ENCODE results near the gene PARP14.
"Not testable (repeated sequence)": the region's sequence is repeated elsewhere in the genome, so short reads cannot be mapped to it uniquely, and the experiment has no call there.

PARP14 gene

DNA sequence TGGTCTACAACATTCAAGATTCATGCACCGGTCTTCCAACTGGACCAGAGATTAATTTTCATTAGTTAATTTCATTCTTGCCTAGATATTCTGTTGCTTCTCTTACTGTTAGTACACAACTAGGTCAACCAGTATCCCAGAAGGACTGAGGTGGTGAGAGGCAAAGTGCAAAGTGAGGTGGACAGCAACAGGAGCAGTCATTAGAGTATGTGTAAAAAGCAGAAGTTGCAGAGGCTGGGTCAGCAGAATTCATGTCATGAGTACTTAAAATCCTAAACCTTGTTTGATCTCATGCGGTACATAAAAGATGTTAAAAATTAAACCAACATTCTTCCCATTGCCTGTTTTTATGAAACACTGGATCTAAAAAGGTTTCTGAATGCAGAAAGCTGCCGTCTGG lies 46.7 kb downstream of the PARP14 start:
- DNase-seq = no peak

DNA sequence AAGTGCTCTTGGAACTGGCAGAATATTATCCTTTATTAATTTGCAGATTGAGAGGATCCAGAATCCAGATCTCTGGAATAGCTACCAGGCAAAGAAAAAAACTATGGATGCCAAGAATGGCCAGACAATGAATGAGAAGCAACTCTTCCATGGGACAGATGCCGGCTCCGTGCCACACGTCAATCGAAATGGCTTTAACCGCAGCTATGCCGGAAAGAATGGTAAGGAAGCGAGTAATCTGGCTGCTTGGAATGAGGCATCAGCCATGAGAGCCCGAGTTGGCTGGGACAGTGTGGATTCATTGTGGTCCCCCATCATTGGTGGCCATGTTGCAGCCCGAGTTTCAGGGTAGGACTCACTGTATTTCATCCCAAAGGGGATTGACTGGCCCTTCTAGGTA lies 47.1 kb downstream of the PARP14 start:
- DNase-seq = no peak

- no peak for DNase-seq
Measured at GRCh38 chr3:122728186-122728585, 47.5 kb downstream of the PARP14 start.

- no peak for DNase-seq
Measured at GRCh38 chr3:122728756-122729514, 48.3 kb downstream of the PARP14 start.

DNA sequence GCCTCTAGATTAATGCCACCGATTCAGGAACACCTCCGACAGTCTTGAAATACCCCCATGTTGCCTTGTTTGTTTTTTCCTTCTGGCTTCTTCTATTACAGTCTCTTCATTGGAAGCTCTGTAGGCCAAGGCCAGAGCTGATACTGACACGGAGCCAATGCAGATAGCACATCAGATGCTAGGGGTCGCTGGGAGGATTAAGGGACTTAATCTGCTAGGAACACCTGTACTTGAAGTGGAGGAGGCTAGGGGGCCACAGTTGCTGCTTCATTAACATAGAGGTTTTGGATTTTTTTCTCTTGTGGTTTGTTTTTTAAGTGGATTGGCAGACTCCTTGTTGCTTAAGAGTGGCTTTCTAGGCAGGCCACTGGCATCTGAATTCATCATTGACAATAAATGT lies 49.6 kb downstream of the PARP14 start:
- no peak for DNase-seq

DNA sequence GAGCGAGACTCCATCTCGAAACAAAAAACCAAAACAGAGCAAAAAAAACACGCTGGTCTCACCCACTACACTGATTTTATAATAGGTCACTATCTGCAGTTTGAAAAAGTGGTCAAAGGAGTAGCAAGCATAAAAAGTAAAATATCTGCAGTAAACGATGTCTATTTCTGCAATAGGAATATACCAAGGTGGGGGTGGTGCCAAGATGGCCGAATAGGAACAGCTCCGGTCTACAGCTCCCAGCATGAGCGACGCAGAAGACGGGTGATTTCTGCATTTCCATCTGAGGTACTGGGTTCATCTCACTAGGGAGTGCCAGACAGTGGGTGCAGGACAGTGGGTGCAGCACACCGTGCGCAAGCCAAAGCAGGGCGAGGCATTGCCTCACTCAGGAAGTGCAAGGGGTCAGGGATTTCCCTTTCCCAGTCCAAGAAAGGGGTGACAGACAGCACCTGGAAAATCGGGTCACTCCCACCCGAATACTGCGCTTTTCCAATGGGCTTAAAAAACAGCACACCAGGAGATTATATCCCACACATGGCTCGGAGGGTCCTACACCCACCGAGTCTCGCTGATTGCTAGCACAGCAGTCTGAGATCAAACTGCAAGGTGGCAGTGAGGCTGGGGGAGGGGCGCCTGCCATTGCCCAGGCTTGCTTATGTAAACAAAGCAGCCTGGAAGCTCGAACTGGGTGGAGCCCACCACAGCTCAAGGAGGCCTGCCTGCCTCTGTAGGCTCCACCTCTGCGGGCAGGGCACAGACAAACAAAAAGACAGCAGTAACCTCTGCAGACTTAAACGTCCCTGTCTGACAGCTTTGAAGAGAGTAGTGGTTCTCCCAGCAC lies 52.3 kb downstream of the PARP14 start:
- DNase-seq = not testable (repeated sequence)

DNA sequence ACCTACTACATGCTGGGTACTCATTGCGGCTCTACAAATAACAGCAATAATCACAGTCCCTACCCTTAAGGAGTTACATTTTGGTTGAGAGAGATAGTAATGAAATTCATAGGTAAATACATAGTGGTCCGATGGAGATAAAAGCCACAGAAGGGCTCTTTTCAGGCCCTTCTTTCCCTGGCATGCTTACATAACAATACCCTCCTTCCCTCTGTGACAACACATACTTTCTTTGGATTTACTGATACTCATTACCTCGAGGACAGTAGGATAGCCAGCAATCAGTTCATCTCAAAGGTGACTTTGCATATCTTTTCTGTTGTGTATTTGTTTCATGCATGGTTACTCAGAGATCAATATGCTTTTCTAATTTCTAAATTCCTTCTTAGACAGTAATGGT lies 58.5 kb downstream of the PARP14 start:
- DNase-seq = no peak

GRCh38 chr3:122742234-122742633 lies 61.6 kb downstream of the PARP14 start:
- no peak for DNase-seq

DNA sequence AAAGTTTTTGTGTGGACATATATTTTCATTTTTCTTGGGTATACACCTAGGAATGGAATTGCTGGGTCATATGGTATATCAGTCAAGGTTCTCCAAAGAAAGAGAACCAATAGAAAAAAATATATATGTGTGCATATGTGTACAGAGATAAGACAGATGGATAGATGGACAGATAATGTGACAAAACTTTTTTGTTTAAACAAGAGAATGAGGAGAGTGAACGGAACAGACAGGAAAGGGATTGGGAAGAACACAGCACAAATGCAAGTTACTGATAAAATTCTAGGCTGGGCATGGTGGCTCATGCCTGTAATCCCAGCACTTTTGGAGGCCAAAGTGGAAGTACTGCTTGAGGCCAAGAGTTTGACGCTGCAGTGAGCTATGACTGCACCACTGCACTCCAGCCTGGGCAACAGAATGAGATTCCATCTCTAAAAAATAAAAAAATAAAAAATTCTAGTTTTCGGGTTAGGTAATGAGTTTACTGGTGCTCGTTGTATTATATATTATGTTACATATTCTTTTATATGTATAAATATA lies 63.0 kb downstream of the PARP14 start:
- DNase-seq = no peak

DNA sequence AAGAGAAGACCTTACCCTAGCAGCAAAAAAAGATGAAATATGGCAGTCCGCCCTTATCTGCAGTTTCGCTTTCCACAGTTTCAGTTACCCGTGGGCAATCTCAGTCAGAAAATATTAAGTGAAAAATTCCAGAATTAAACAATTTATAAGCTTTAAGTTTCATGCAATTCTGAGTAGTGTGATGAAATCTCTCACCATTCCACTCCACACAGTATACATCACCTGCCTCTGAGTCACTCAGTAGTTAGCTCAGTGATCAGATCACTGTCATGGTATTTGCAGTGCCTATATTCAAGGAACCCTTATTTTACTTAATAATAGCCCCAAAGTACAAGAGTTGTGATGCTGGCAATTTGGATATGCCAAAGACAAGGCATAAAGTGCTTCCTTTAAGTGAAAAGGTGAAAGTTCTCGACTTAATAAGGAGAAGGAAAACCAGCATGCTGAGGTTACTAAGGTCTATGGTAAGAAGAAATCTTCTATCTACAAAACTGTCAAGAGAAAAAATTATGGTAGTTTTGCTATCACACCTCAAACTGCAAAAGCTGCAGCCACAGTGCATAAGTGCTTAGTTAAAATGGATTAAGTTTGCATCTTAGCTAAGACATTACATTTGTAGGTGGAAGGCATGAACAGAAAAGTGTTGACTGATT lies 64.9 kb downstream of the PARP14 start:
- no peak for DNase-seq

DNA sequence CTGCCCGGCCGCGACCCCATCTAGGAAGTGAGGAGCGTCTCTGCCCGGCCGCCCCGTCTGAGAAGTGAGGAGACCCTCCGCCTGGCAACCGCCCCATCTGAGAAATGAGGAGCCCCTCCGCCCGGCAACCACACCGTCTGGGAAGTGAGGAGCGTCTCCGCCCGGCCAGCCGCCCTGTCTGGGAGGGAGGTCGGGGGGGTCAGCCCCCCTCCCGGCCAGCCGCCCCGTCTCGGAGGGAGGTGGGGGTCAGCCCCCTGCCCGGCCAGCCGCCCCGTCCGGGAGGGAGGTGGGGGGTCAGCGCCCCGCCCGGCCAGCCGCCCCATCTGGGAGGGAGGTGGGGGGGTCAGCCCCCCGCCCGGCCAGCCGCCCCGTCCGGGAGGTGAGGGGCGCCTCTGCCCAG lies 66.7 kb downstream of the PARP14 start:
- not testable (repeated sequence) for DNase-seq

GRCh38 chr3:122748347-122748746 lies 67.7 kb downstream of the PARP14 start:
- DNase-seq = no peak

- no peak for DNase-seq
Measured at GRCh38 chr3:122754929-122755328, 74.3 kb downstream of the PARP14 start.

- no peak for DNase-seq
Measured at GRCh38 chr3:122755491-122755890, 74.9 kb downstream of the PARP14 start.

DNA sequence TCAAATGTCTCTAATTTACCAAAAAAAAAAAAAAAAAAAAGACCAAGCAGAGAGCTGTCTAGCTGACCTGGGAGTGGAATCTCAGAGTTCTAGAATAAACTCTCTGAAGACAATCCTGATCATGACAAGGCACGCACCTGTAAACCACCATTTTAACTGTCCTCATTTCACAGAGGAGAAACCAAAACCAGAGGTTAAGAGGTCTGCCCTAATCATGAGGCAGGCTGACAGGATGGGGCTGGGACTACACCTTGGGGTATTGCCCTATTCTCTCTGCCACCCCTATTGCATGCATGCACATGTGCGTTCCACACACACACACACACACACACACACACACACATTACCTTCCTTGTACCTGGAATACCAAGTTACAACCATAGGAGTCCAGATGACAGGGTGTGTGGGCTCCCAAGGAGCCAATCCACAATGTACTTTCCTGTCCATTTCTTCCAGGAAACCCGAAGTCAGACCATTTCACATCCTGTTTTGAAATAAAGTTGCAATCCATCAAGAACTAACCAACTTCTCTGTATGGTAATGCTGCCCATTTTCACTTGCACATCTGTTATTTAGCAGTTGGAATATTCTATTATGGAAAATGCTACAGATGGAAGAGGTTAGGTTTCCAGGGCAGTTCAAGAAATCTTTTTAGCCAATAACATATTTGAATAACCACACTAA lies 78.4 kb downstream of the PARP14 start:
- no peak for DNase-seq

DNA sequence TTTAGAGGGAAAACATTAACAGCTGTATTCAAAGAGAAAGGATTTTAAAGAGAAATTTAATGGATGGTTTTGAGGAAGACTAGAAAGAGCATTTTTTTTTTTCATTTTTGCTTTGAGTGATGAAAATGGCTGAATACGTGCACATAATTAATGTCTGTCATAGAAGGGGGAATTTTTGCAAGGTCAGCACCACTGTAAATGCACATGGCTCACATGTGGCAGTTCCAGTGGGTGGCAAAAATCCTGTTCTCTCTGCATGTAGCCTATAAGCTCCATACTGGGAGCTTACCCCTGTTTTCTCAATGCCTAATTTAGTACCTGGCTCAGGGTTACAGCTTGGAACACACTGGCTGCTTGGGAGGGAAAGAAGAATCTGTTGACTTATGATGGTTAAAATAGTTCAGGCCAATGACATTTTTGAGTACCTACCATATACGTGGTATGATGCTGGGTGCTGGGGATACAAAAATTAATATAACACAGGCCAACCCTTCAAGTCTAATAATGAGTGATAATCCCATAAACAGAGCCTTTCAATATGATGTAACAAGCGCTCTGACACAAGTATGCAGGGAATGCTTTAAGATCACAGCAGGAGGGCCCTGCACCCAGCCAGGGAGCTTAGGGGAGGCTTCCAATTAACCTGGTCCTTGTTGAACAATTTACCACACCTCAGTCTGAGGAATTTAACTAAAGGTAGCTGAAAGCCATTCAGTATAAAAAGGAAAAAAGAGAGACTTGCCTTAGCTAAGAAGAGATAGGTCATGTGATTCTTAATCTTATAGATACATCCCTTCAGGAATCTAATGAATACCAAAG lies 80.0 kb downstream of the PARP14 start:
- no peak for DNase-seq

DNA sequence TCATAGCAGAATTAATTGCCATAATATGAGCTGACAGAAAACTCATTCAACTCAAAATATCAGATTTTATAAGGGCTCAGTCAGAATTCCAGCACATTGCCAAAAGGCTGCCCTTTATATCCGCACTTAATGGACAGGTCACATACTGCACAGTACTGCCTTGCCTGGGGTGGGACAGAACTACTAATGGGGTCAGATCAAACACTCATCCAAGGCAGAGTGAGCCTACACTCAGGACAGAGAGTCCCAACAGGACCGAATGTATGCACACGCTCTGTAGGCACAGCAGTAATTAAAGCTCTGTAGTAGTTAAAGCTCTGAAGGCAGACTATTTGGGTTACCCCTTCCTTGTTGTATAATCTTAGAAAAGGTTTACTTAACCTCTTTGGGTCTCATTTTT lies 85.8 kb downstream of the PARP14 start:
- DNase-seq = no peak

DNA sequence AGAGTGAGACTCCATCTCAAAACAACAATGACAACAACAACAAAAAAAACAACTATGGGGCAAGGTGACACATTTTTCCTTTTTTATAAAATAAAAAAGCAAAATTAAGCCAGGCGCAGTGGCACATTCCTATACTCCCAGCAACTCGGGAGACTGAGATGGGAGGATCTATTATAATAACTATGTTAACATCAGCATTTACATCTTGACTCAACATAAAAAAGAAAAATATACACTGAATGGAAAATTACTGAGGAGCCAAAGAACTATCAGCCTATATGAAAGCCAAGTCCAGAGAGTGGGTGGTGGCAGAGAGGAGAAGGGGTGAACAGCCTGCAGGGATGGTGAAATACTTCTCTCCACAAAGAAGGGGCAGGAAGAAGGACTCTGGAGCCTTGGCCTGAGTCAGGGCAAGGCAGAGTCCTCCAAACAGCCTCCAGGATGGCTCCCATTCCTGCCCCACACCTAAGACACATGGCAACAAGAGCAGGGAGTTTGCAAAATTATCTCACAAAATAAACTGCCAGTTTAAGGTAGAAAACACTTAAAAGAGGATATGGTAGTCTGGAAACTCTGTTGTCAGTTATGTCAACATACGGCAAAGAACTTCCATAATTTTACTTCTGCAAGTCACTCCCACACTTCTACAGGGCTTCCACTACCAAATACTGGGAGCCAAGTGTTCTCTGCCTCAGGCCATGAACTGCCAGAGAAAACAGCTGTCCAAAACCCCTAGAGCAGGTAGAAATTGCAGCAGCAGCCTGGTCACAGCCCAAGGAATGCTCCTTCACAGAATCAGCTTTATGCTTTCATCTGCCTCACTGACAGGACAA lies 87.1 kb downstream of the PARP14 start:
- DNase-seq = no peak

DNA sequence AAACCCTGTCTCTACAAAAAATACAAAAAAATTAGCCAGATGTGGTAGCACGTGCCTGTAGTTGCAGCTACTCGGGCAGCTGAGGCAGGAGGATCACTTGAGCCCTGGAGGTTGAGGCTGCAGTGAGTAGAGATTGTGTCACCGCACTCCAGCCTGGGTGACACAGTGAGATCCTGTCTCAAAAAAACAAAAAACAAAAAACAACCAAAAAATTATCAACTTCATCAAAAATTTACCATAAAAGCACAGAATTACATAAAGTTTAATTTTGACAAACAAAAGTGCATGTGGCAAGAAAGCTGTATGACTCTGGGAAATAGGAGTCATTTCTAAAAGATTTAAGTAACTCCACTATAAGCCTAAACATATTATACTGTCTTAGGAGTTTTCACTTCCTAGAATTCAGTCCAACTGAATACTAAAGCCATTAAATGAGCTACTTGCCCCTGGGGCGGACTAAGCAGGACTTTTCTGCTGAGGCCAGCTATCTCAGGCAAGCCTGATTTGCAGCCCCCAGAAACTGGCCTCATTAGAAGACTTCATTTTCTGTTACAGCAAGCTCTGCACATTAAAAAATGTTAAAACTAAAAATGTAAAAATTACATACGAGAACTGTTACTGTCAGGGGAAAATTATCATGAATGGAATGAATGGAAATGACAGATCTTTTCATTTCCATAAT lies 90.0 kb downstream of the PARP14 start:
- no peak for DNase-seq

DNA sequence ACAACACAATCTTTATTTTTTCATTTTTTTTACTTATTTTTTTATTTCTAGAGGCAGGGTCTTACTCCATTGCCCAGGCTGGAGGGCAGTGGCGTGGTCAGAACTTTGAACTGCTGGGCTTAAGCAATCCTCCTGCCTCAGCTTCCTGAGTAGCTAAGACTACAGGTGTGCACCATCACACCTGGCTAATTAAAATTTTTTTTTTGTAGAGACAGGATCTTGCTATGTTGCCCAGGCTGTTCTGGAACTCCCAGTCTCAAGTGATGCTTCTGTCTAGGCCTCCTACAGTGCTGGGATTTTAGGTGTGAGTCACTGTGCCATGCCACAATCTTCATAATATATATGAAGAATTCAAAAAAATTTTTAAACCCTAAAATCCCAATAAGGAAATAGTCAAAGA lies 92.2 kb downstream of the PARP14 start:
- DNase-seq = no peak

All from NCI-H1930 (cell line).